Measurements from ENCODE around the gene SCARF2.
"Not testable (repeated sequence)": the region's sequence is repeated elsewhere in the genome, so short reads cannot be mapped to it uniquely, and the experiment has no call there.

SCARF2 gene

GRCh38 chr22:20459152-20459542 is 21.5 kb upstream of the SCARF2 start:
- DNase-seq: no peak

- no peak for DNase-seq
These were observed 21.0 kb upstream of the SCARF2 start for GRCh38 chr22:20458530-20459151.

GRCh38 chr22:20457506-20458240 is 20.0 kb upstream of the SCARF2 start:
- no peak for DNase-seq

GRCh38 chr22:20456722-20457076 is 19.1 kb upstream of the SCARF2 start:
- no peak for DNase-seq

GRCh38 chr22:20456064-20456721 is 18.6 kb upstream of the SCARF2 start:
- DNase-seq: no peak

- DNase-seq: no peak
These were observed 18.1 kb upstream of the SCARF2 start for GRCh38 chr22:20455709-20456063.

GRCh38 chr22:20453222-20453621 is 15.6 kb upstream of the SCARF2 start:
- no peak for DNase-seq

- no peak for DNase-seq
These were observed 14.3 kb upstream of the SCARF2 start for GRCh38 chr22:20451920-20452319.

- not testable (repeated sequence) for DNase-seq
These were observed 13.6 kb upstream of the SCARF2 start for GRCh38 chr22:20451129-20451778.

GRCh38 chr22:20450551-20450906 is 12.9 kb upstream of the SCARF2 start:
- no peak for DNase-seq

- DNase-seq: no peak
These were observed 12.4 kb upstream of the SCARF2 start for GRCh38 chr22:20449819-20450550.

GRCh38 chr22:20448630-20449029 is 11.0 kb upstream of the SCARF2 start:
- DNase-seq: no peak

GRCh38 chr22:20446383-20446970 is 8.9 kb upstream of the SCARF2 start:
- DNase-seq: no peak

- no peak for DNase-seq
These were observed 6.7 kb upstream of the SCARF2 start for GRCh38 chr22:20444325-20444724.

- no peak for DNase-seq
These were observed 5.1 kb upstream of the SCARF2 start for GRCh38 chr22:20442485-20443284.

GRCh38 chr22:20441631-20442484 is 4.2 kb upstream of the SCARF2 start:
- DNase-seq: no peak

- no peak for DNase-seq
These were observed 3.3 kb upstream of the SCARF2 start for GRCh38 chr22:20440637-20441591.

- DNase-seq: no peak
These were observed 2.4 kb upstream of the SCARF2 start for GRCh38 chr22:20439928-20440575.

GRCh38 chr22:20439556-20439927 is 1.9 kb upstream of the SCARF2 start:
- DNase-seq: no peak
